Measurements from ENCODE around the gene VSIG2. TPM values are rescaled to one million over a fixed set of nuclear protein-coding genes. Genes with fewer than 3 reads are reported as not detected.

The VSIG2 gene
- total RNA-seq, 2 donors from 2014 or later = 1.1 to 1.2 TPM

DNA sequence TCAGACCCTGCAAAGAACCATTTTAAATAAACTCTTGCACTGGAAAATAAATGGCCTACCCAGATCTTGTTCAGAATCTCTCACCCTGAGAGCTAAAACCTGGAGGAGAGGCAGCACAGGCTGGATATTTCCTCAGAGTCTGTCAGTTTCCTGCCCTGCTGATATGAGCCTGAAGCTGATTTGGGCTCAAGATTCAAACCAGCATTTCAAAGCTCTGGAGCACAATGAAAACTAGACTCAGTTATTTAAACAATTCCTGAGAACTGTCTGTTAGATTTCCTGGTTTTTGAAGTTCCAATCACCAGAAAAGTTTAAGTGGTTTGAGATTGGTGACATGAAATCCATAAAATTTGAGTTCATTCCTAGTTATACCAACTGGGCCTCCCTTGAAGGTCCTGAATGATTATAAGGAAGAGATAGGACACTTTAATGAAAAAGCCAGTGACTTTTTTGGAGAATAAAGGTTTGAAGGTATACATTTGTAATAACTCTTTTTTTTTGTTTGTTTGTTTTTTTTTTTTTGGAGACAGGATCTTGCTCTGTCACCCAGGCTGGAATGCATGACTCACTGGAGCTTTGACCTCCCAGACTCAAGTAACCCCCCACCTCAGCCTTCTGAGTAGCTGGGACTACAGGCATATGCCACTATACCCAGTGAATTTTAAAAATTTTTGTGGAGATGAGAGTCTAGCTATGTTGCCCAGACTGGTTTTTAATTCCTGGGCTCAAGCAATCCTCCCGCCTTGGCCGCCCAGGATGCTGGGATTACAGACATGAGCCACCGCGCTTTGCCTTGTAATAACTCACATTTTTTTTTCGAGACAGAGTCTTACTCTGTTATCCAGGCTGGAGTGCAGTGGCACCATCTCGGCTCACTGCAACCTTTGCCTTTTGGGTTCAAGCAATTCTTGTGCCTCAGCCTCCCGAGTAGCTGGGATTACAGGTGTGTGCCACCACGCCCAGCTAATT lies 18.0 kb upstream of the VSIG2 start:
- intact Hi-C loops (cut with DNase I) = loop anchor here in 1 of 2 donors (10.0 kb wide), 1 partner anchor 105 kb away; no protein-coding TSS in a partner anchor
- no peak for DNase-seq (ENCODE audit: low spot score)

DNA sequence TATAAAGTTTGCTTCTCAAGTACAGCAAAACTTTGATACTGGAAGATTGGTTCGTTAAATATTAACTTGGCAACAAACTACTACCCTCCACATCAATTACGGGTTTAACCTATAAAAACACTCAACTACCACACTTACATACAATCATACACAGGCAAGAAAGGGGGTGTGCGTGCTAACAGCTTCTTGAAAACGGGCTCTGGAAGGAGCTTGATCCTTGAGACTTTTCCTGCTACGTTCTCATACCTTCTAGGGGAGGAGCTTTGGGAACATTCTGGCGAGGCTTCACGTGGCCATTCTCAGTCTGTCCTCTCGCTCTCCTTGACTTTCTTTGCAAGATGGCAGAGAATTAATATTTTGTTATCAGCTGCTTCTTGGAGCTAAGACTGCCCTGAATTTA lies 16.9 kb upstream of the VSIG2 start:
- intact Hi-C loops (cut with DNase I) = loop anchor here in 1 of 2 donors (10.0 kb wide), 1 partner anchor 104 kb away; no protein-coding TSS in a partner anchor
- no peak for DNase-seq (ENCODE audit: low spot score)

DNA sequence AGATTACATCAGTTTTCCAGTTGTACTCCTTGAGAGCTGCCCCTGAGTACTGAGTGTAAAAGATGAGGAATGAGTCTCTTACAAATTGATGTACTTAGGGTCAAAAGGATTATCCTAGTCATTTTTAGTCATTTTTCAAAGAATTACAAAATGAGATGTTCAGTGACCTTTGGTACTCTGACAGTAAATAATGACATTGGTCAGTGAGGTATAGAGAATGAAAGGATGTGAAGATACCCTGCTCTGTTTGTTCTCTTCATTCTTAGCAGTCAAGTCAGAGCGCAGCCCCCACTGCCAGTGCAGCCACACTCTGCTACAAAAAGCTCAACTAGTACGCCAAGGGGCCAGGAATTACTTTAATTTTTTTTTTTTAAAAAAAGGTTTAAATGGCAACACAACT lies 14.1 kb upstream of the VSIG2 start:
- DNase-seq (ENCODE audit: low spot score) = no peak
- intact Hi-C loops (cut with DNase I) = loop anchor here in 1 of 2 donors (10.0 kb wide), 1 partner anchor 101 kb away; no protein-coding TSS in a partner anchor

DNA sequence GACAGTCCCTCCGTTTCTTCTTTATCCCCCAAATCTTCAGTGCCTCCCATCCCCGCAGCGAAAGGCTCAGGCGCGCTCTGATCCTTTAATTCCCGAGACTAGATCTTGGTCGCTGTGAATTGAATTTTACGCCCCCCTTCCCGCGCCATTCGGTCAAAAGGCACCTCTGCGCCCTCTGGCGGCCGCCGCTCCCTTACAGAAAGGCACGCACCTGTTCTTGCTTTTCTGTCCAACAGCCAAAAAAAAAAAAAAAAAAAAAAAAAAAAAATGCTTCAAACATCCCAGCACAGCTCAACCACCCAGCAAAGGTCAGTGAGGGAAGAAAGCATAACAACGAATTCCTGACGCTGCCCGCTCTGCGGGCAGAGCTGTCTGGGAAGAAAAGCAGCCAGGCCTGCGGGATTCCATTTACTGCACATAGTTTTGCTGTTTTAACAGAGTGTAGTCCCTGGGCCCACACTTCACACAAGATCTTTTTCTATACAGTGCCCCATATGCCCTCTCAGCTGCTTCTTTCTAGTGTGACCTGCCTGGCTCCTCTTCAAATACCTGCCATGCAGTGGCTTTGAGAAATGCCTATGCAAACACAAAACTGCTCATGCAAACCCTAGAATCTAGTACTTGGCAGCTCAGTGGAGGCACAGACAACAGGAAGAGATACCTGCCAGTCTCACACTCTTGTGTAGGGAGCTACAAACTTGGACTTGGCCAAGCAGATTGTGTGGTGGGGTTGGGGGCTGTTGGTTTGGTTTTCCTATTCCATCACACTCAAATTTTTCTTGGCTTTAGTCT lies 11.3 kb upstream of the VSIG2 start:
- peak; percentile 95 for DNase-seq (ENCODE audit: low spot score)
- intact Hi-C loops (cut with DNase I) = loop anchor here (2.0 to 10.0 kb wide), 5 partner anchors 34 to 99 kb away; partner anchors contain the start of gene MSANTD2 (in 1 of the 2)

DNA sequence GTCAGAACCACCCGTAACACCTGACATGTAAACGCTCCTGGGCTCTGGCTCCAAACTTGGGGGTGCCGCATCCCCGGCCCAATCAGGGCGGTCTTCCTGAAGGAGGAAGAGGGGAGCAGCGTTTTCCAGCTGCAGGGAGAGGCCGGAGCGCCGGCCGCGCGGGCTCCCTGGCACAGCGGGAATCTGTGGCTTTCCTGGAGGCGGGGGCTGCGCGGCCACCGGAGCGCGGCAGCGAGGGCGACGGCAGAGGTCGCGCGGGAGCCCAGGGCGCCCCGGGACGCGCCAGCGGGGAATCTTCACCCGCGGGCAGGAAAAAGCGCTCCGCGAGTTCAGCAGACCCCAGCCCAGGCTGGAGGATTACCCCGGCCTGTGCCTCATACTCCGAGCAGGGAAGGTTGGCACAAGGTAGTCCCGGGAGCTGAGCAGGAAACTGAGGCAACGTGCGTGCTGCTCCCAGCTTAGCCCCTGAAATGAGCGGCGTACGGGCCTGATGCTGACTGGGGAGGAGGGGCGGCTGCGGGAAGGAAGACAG lies 10.6 kb upstream of the VSIG2 start:
- intact Hi-C loops (cut with DNase I) = loop anchor here (2.0 to 10.0 kb wide), 5 partner anchors 35 to 98 kb away; partner anchors contain the start of gene MSANTD2 (in 1 of the 2)
- no peak for DNase-seq (ENCODE audit: low spot score)

DNA sequence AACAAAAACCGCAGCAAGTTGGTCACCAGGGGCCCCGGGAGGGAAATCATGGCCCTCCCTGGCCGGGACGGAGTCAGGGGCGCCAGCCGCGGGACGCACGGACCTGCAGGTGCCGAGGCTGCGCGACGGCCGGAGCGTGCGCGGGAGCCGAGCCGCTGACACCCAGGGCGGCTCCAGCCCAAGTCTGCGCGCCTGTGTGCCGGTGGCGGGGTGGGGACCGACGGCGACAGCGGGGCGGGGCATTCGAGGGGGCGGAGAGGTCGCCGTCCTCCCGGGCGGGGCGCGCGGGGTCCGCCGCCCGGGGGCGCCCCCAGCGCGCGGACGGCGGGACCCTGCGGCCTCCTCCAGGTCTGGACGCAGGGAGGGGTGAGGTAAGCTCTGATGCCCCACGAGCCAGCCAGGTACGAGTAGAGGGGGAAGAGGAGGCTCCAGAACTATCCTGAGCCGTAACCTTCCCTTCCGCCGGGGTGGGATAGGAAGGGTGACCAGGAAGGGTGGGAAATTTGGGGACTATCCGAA lies 10.1 kb upstream of the VSIG2 start, which contains the start of gene ESAM:
Gene ESAM, minus strand, starts transcription at position 186 of the 519 bp plus-strand sequence. Its CDS starts 136 bp downstream, at position 50.
- peak; percentile 88 for DNase-seq (ENCODE audit: low spot score)
- intact Hi-C loops (cut with DNase I) = loop anchor here (2.0 to 10.0 kb wide), 5 partner anchors 35 to 97 kb away; partner anchors contain the start of gene MSANTD2 (in 1 of the 2)

DNA sequence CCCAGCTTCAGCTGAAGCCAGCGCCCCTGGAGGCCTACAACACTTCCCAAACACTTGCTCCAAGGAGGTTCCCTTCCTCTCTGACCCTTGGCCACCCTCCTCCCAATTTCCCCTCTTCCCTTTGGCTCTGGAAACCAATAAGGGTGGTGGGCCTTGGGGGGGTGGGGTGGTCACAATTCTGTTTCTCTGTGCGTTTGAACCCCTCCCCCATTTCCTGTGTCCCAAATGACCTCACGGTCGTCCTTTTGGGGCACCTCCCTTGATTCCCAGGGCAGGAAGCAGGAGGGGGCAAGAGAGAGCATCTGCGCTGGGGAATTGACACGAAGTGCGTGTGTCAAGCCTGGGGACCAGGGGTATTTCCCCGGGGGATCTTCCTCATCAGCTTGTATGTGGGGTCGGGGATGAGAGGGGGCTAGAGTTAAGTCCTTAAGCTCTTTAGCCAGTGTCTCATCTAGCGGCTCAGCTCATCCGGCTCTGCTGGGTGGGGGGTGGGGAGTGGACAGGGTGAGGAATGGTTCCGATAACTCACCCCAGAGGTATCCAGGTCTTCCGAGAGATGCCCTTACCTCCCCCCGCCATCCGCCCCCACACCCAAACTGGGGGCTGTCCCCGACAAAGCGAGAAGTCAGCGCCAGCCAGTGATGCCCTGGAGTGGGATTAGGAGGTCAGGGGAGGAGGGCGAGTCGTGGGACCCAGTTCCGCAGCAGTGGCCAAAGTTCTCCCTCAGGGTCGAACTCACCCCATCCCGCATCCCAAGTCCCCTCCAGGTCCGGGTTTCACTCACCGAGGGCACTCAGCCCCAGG lies 9.4 kb upstream of the VSIG2 start:
- no peak for DNase-seq (ENCODE audit: low spot score)
- intact Hi-C loops (cut with DNase I) = loop anchor here (2.0 to 10.0 kb wide), 5 partner anchors 36 to 97 kb away; partner anchors contain the start of gene MSANTD2 (in 1 of the 2)

DNA sequence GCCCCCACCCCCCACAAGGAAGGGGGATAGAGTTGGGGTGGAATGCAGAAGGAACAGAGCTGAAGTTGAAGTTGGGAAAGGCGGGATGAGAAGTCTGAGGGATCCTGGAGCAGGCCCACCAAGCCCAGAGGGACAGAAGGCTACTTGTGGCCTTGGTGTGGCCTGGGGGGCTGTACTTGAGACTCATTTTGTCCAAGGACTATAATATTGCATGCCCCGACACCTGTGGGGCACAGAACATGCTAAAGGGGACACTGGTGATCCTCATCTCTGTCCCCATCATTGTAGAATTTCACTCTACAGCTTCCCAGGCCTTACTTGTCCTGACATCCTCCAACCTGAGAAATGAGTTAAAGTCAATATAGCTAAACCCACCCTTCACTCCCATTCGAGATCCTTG lies 8.8 kb upstream of the VSIG2 start:
- intact Hi-C loops (cut with DNase I) = loop anchor here (5.0 to 10.0 kb wide), 4 partner anchors 36 to 96 kb away; partner anchors contain the start of gene MSANTD2 (in 1 of the 2)
- no peak for DNase-seq (ENCODE audit: low spot score)

DNA sequence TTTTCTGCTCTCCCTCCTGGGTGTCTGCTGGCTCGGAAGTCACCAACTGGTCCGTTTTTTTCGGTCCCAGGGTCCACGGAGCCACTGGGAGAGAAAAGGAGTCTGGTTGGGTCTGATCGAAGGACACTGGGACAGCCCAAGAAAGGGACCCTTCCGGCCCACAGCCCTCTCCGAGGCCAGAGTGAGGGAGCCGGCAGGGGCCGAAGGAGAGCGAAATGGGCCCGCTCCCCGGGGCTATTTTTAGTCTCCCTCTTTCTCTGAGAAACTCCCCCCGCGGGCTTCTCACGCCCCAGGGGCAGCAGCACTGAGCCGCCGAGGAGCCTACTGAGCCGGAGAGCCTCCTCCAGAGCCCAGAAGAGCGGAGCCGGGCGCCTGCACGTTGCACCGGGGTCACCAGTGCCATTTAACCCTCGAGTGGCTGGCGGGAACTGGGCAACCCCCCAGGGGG lies 8.2 kb upstream of the VSIG2 start:
- intact Hi-C loops (cut with DNase I) = loop anchor here (5.0 to 10.0 kb wide), 4 partner anchors 37 to 95 kb away; partner anchors contain the start of gene MSANTD2 (in 1 of the 2)
- DNase-seq (ENCODE audit: low spot score) = no peak

DNA sequence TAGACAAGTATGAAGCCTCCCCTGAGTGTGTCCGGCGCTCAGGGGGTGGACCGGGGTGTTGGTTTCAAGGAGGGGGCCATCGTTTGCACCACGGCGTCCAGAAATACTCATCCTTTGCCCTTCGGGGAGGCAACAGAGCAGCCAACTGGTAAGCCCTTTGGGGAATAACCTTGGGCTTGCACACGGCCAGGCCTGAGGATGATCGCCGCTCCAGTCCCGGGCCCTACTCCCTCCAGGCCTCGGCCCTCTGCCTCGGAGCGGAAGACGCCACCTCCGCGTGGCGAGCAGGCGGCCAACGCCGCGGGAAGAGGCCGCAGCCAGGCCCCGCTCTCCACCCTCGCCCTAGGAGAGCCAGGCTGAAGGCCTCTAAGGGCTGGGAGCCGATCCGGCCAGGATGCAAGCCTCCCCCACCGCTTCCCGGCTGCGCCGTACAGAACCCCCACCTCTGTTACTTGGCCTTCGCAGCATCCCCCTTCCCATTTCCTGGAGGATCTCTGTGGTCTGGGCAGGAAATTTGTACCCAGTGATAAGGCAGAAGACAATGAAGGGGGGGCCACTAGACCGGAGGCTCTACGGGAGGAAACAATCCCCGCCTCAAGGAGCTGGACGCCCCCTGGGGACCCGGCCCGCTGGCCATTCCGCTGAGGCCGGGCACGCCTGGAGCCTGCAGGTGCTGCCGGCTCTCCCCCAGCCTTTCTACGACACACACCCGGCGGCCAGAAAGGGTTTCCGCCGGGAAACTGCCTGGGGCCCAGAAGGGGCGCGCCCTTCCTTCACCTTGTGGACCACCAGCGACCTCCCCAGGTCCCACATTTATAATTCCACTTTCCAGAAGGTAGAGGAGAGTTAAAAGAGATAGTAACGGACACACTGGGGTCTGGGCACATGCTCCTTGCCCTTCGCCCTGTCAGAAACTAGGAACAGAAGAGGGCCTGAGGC lies 7.5 kb upstream of the VSIG2 start:
- intact Hi-C loops (cut with DNase I) = loop anchor here (5.0 to 10.0 kb wide), 4 partner anchors 38 to 95 kb away; partner anchors contain the start of gene MSANTD2 (in 1 of the 2)

DNA sequence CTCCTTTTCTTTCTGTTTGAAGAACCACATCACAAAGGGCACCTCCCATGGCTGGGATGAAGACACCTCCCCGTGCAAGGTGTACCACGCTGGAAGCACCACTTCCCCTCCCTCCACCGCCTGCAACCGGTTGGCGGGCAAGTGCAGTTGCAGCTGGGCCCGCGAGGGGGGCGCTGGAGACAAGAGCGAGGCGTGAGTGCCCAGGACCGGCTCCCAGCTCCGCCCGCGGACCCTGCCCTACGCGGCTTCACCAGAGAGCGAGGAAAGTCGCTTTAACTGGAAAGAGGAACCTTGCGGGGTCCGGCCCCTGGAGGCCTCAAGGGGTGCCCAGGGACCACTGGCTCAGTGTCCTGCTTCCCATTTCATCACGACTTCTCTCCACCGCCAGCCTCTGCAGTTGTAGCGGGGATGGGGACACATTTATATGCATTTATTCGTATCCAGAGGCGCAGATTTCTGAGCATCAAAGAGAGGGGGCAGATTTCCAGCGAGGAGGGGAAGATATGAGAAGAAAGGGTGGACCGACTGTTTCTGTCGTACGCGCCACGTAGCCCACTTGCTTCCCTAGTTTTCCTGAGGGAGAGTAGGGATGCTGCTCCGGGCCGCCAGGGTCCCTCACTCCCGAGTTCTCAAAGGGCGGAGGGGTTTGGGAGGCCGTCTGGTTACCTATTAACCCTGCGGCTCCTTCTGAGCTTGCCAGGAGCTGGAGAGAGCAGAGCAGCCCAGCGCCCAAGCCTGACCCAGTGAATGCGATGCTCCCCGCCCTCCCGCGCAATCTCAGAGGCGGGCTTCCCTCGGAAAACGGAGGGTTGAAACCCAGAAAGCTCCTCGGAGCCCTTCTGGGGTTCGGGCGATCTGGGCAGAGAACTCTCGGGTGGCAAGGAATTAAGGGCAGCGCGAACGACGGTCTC lies 6.6 kb upstream of the VSIG2 start:
- intact Hi-C loops (cut with DNase I) = no loop called here

More for the DNA sequence above, 7.5 kb upstream of the VSIG2 start:
- DNase-seq (ENCODE audit: low spot score) = no peak

DNA sequence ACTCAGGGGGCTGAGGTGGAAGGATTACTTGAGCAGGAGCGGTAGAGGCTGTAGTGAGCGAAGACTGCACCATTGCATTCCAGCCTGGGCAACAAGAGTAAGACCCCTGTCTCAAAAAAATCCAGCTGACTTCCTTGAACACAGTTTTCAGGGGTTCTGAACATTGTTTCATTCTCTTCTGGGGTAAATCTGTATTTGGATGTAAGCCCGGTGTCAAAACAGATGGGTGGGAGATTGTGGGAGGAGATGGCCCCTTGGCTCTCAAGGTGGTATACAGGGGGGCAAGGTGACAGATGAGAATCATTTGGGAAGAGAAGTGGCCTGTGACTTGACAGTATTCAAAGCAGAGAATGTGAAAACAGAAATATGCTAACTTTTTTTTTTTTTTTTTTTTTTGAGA lies 5.3 kb upstream of the VSIG2 start:
- no peak for DNase-seq (ENCODE audit: low spot score)
- intact Hi-C loops (cut with DNase I) = no loop called here

More for the DNA sequence above, 6.6 kb upstream of the VSIG2 start:
- DNase-seq (ENCODE audit: low spot score) = peak; percentile 93

DNA sequence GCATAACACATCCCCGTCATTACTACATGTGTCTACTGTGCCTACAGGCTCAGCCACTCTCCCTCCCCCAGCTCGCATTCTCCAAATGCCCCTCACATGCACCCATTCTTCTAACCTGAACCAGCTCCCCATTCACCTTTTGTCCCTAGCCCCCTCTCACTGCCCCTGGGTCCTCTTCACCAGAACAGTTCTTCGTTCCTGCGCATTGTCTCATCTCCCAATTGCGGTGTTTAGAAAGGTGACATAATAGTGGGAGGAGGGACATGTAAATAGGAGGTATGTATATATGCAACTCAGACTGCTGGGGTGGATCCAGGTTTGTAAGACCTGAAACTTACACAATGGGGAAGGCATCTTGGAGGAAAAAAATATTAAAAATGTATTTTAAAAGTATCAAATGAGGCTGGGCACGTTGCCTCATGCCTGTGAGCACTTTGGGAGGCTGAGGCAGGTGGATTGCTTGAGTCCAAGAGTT lies 4.7 kb upstream of the VSIG2 start:
- DNase-seq (ENCODE audit: low spot score) = no peak
- intact Hi-C loops (cut with DNase I) = no loop called here

DNA sequence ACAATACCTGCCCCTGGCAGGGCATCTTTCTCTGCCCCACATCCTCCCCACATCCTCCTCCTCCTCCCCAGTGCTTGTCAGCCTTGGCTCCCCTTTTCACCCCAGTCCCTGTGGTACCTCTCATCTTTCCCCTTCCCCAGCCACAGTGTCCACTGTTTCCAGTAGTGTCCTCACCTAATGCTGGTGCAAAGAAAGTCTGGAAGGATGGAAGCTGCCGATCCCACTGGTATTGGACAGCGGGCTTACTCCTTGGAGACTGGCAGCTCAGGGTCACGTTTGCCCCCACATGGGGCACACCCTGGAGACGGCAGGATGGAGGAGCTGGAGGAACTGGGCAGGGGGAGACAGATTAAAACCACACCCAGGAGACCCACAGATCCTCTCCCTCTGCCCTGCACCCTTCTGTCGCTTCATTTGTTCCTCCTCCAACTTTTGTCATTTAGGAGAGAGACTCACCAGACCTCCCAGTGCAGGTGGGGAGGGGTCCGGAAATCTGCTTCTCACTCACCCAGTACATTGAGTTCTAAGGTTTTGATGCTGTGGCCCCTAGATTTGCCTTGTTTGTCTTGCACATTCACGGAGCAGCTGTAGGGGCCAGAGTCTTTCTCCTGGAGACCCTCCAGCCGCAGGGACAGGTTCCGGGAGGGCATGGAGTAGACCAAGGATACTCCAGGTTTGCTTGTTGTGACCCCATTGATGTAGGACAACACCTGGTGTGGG lies 4.1 kb upstream of the VSIG2 start:
- DNase-seq (ENCODE audit: low spot score) = no peak
- intact Hi-C loops (cut with DNase I) = no loop called here

DNA sequence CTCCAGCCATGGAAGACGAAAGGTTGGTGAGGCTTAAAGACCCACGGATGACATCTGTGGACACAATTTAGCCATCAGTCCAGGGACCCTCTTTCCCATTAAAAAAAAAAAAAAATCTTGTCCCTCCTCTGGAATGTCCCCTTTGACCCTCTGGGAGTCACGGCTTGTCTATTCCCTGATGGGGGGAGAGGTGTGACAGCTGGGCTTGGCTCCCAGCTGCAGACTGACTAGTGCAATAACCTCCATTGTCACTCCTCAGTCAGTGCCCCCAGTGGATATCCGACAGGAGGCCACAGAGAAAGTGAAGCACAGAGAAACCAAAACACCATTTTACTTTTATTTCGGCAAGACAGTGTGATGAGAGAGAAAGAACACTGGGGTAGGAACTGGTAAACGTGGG lies 2.7 kb upstream of the VSIG2 start:
- intact Hi-C loops (cut with DNase I) = loop anchor here in 1 of 2 donors (2.0 kb wide), 1 partner anchor 78 kb away; no protein-coding TSS in a partner anchor
- no peak for DNase-seq (ENCODE audit: low spot score)

All from posterior vena cava (tissue), 2 donors.